ENCODE measurements around the gene ADTRP.

- TF ChIP-seq, protein P1, sequence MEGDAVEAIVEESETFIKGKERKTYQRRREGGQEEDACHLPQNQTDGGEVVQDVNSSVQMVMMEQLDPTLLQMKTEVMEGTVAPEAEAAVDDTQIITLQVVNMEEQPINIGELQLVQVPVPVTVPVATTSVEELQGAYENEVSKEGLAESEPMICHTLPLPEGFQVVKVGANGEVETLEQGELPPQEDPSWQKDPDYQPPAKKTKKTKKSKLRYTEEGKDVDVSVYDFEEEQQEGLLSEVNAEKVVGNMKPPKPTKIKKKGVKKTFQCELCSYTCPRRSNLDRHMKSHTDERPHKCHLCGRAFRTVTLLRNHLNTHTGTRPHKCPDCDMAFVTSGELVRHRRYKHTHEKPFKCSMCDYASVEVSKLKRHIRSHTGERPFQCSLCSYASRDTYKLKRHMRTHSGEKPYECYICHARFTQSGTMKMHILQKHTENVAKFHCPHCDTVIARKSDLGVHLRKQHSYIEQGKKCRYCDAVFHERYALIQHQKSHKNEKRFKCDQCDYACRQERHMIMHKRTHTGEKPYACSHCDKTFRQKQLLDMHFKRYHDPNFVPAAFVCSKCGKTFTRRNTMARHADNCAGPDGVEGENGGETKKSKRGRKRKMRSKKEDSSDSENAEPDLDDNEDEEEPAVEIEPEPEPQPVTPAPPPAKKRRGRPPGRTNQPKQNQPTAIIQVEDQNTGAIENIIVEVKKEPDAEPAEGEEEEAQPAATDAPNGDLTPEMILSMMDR (IDR thresholded peaks at IDR 0.05; ENCODE audit: insufficient read depth, low read length, poor library complexity, severe bottlenecking): no peak
- no peak for TF ChIP-seq EZH2phosphoT487 (conservative IDR thresholded peaks at IDR 0.05; ENCODE audit: low read length)
These were observed 26.2 kb downstream of the ADTRP start for GRCh38 chr6:11752360-11752759.
